HG02759 (cell line): ENCODE measurements around the gene NRXN3.

ENCODE experiments used
- ATAC-seq: cut with Tn5 transposase; IDR thresholded peaks from one replicate; pipeline ENCODE4 v1.9.1; 2021; ENCODE audit warnings: mild to moderate bottlenecking, moderate library complexity; ENCODE audit not compliant: unreplicated experiment

The NRXN3 gene

DNA sequence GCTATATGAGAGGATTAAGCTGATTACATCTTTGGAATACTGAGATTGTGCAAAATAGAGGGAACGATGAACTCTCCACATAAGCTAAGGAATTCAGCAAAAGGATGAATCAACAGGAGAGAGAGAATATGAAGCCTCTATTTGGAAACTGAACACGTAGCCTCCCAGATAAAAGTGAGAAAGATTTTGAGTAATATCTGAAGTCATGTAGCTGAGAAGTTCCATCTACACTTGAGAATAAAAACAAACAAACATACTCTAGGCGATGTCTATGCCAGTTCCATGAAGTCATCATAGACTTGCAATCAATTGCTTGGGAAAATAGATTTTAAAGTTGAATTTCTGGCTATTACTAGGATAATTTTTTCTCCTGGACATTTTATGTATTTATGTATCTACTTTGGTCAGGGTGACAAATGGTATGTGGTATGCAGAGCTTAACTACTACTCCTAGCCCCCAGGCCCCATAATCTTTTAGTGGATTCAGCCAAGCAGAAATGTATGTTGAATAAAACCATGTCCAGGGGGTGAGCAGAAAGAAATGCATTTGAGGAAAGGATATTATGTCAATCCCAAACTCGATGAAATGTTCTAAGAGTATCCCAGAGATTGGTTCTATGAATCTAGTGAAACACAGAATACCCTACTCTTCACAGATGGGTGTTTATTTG lies 1413.7 kb downstream of the NRXN3 start:
- ATAC-seq: no peak

GRCh38 chr14:79584679-79585078 lies 1414.5 kb downstream of the NRXN3 start:
- ATAC-seq: no peak

GRCh38 chr14:79585845-79586244 lies 1415.7 kb downstream of the NRXN3 start:
- no peak for ATAC-seq

GRCh38 chr14:79586416-79586815 lies 1416.2 kb downstream of the NRXN3 start:
- no peak for ATAC-seq

- ATAC-seq: no peak
Measured at GRCh38 chr14:79586989-79587598, 1416.9 kb downstream of the NRXN3 start.

- ATAC-seq: no peak
Measured at GRCh38 chr14:79587875-79588274, 1417.7 kb downstream of the NRXN3 start.

DNA sequence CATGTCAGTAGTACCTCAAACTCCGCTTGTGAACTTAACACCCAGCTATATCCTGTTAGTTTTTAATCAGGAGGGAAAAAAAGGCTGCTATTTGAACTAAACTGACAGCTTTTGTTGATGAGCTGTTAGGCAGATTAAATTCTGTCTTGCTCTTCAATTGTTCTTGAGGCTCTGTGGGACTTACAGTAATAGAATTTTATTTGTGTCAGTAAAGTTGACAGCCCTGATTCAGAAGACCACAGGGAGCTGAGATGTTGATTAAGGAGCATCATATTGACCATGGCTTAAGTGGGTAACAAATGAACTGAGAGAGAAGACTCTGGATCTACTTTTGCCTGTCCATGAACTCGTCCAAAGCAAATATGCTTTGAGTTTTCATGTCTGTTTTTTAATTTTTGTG lies 1418.2 kb downstream of the NRXN3 start:
- no peak for ATAC-seq

DNA sequence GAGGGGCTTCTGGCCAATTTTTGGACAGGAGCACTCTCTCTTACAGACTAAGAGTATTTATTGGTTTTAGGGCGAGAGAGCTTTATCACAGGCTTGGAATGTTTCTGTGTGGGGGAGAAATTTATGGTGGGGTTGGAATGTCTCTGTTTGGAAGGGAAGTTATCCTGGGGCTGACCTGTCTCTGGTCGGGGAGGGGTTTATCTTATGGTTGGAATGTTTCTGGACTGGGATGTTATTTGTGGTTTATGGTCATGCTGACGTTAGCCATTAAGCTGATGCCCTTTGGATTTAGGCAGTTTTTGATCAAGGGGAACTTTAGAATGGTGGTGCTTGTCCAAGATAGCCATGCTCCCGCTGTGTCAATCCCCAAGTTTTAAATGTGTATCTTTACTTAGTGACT lies 1426.4 kb downstream of the NRXN3 start:
- no peak for ATAC-seq

DNA sequence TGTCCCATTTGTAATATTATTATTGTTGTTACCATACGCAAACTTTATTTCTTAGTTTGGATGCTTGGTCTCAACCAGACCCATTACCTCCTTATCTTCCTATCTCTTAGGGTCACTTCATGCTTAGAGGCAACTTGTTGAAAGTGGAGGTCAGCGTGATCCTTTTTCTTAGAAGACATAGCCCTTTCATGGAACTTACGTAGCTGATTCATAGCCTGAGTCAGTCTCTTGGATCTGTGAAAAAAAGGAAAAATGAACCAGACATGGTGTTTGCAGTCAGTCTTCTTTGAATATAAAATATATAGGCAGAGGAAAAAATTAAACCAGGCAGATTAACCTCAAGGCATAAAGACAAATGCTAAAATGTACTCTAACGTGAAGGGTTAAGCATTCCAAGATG lies 1427.4 kb downstream of the NRXN3 start:
- no peak for ATAC-seq

- ATAC-seq: no peak
Measured at GRCh38 chr14:79598339-79598738, 1428.2 kb downstream of the NRXN3 start.

DNA sequence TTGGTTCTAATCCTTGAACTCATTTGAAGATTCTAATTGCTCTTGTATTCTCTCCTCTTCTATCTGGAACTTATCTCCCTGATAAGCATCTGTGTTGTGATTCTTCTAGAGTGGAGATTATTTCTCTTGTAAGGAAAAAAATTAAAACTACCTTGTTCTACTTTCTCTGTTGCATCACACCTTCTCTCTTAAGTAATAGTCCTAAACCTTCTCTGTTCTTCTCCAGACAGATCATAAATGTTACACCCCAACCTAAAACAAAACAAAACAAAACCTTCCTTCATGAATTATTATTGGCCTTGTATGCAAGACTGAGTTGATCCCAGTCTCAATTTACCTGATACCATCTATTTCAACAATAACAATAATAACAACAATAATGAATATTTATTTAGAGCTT lies 1429.1 kb downstream of the NRXN3 start:
- ATAC-seq: no peak

DNA sequence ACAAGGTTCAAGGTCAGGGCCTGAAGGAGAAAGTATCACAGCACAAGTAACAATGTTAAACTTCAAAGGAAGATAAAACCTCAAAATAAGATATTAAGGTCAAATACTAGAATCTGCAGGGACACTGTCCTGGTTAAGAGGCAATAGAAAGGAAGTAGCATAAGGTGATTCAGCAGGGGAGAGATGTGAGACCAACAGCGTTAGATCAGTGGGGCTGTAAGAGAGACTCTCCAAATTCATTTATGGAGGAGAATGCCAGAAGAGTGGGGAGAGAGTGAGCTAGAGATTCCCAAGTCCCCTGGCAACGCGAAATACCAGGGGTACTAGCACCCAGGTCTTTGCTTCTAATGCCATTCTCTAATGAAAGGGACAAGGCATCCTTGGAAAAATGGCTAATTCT lies 1430.2 kb downstream of the NRXN3 start:
- ATAC-seq: no peak

- no peak for ATAC-seq
Measured at GRCh38 chr14:79601579-79601978, 1431.4 kb downstream of the NRXN3 start.

DNA sequence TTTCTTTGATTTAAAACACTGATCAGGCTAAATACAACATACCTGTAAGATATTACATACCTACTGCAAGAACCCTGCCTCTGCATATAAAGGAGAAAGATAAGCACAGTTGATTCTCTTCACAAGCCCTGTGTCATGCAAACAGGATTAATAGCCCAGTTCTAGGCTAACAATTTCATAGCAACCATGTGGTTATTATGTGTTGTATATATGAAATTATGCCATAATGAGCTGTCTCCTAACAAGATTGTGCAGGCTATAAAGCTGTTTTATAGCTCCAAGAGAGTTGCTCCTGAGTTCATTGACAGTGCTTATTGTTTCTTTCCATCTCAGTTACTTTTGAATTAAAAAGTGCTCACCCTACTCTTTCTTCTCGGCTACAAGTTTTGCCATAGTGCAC lies 1431.9 kb downstream of the NRXN3 start:
- no peak for ATAC-seq

GRCh38 chr14:79602742-79603141 lies 1432.6 kb downstream of the NRXN3 start:
- no peak for ATAC-seq

DNA sequence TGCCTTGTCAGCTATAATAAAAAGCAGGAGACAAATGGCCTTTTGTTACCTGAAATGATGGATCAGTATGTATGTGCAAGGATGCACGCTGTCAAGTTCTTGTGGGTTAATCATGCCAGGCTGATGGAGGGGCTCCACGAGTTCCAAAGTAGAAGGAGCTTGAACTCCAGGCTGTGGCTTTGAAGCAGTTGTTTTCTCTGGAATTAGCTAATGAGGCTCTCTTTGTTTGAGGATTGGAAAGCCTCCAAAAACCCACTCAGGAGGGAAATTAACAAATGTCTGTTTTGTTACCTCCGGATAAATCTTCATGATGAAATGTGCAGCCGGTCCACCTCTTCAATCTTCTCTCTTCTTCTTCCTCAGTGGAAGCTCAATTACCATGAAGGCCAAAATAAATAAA lies 1435.7 kb downstream of the NRXN3 start:
- no peak for ATAC-seq

DNA sequence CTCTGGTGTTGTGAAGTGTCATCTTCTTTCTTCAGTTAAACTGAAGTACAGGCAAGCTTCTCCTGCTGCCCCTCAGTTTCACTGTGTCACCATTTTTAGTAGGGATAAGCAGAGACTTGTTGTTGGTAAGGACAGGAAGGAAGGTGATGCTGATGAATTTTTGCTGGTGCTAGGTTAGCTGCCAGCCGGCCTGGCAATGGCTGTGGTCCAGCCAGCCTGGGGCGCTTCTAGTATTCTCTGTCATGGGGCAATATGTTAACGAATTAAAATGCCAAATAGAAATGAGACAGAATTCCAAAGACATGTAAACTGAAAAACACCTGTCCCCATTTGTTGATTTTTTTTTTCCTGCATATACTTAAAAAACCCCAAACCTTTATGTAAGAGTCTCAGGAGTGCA lies 1438.3 kb downstream of the NRXN3 start:
- no peak for ATAC-seq

DNA sequence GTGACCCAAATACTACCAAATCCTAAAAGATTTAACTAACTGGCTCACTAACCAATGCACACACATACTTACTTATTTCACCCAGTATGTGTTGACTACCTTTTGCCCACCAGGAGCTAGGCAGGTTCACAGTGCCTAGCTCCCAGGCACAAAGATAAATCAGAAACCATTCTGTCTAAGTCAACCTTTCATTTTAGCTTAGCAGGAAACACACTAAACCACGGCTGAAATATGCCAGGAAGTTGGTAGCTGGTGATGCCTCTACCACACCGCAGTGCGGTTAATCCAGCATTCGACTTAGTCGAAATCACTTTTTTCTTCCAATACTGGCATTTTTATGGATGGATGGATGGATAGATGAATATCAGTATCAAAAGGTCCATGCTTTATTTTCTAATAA lies 1443.5 kb downstream of the NRXN3 start:
- ATAC-seq: no peak

DNA sequence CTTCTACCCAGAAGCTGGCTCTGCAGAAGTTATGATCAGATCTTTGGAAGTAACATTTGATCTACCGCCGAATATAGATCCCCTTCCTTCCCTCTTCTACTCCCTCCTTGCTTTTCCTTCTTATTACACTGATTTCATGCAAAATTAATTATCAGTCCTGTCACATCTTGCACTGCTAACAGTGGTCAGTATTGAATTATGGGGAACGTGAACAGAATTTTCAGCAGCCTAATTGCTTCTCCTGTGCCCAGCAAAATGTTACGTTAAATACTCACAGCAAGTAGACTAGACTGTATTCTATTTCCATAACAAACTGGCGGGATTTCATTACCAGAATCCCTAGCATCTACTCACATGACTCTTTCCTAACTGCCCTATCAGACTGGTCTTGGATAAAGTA lies 1444.3 kb downstream of the NRXN3 start:
- no peak for ATAC-seq

GRCh38 chr14:79627058-79627457 lies 1456.9 kb downstream of the NRXN3 start:
- no peak for ATAC-seq

GRCh38 chr14:79629411-79630287 lies 1459.5 kb downstream of the NRXN3 start:
- no peak for ATAC-seq
